AG04449 (cell line): ENCODE data around the gene SLC8A3.

Experiments
- CTCF ChIA-PET: fragments of 350-600 bp; formaldehyde crosslinking; extraction: SDS; loops from one replicate; lab custom pipeline; 2021; ENCODE audit warnings: antibody characterized with exemption; lab: Yijun Ruan, JAX
- POLR2A ChIA-PET: fragments of 400-600, 350-600 bp; formaldehyde crosslinking; extraction: SDS; loops from one replicate; lab custom pipeline; 2020; ENCODE audit warnings: antibody characterized with exemption, inconsistent platforms; lab: Yijun Ruan, JAX
- DNase-seq: peaks from one replicate; pipeline ENCODE4 v3.0.0-alpha.2; 2010; ENCODE audit warnings: low read depth, low spot score
- H3K4me3 ChIP-seq: 2 replicates; pipeline ENCODE4 v1.5.1; 2011; ENCODE audit warnings: low read depth, mild to moderate bottlenecking, control low read depth, low read length
- TF ChIP-seq, protein P1 (sequence below): IDR thresholded peaks from one replicate; pipeline ENCODE4 v1.5.1; 2011; ENCODE audit warnings: mild to moderate bottlenecking, moderate library complexity, low read length, control low read depth, inconsistent platforms; ENCODE audit not compliant: insufficient read depth; ENCODE audit errors: missing control alignments

Gene SLC8A3

DNA sequence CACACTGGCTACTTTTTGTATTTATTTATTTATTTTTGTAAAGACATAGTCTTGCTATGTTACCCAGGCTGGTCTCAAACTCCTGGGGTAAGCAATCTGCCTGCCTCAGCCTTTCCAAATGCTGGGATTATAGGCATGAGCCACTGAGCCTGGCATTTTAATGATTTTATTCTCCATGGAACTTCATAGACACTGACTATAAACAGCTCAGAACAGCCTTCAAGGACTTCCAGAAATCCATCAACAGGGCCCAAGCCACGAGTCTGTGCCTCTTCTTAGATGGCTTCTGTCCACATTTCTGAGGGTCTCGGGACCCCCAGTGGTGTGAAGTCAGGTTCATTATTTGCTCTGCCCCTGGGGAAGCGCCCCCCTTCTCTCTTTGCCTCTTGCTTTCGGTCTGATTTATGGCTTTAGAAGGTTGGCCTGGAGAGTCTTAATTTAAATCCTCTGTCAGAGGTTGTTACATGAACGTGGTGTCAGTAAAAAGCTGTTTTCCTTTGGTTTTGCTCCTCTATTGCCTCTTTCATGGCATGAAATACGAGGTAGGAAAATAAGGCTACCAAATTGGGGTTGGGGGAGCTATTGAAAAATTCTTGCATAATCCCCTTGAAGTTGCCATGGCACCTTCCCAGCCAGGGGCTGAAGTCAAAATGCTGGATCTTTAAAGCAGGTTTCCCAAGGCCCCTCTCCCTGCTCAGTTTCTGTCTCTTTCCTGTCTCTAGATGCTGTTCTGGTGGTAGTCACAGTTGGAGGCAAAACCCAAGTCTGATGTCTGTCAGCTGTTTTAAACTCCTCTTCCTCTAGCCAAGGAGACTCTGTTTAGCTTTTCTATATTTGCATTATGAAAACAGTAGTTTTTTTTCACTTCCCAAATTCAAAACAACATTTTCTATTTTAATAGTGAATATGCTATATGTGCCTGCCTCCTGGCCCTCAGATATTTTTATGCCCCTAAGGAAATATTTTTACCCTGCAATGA lies 180.2 kb downstream of the SLC8A3 start:
- no peak for DNase-seq
- ChIA-PET CTCF (no interaction called here), POLR2A (no interaction called here)
- TF ChIP-seq, protein P1, sequence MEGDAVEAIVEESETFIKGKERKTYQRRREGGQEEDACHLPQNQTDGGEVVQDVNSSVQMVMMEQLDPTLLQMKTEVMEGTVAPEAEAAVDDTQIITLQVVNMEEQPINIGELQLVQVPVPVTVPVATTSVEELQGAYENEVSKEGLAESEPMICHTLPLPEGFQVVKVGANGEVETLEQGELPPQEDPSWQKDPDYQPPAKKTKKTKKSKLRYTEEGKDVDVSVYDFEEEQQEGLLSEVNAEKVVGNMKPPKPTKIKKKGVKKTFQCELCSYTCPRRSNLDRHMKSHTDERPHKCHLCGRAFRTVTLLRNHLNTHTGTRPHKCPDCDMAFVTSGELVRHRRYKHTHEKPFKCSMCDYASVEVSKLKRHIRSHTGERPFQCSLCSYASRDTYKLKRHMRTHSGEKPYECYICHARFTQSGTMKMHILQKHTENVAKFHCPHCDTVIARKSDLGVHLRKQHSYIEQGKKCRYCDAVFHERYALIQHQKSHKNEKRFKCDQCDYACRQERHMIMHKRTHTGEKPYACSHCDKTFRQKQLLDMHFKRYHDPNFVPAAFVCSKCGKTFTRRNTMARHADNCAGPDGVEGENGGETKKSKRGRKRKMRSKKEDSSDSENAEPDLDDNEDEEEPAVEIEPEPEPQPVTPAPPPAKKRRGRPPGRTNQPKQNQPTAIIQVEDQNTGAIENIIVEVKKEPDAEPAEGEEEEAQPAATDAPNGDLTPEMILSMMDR, result no peak
- H3K4me3 ChIP-seq, result no peak overlapping the region

DNA sequence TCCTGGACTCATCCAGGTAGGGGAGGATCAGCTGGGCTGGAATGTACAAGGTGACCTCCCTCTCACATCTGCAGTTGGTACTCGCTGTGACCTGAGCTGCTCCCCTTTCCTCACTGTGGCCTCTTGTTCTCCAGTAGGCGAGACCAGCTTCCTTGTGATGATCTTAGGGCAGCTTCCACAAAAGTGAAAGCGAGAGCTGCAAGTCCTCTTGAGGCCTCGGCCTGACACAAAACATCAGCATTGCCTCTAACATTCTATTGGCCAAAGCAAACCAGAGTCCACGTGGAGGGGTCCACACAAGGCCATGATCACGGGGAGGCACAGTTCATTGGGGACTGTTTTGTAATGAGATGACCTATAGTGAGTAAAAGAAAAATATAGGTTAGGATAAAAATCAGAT lies 182.1 kb downstream of the SLC8A3 start:
- no peak for DNase-seq
- POLR2A ChIA-PET, result no interaction called here
- CTCF ChIA-PET, result interaction anchor here (0.8 to 0.9 kb wide), 2 partner anchors 21 to 188 kb away, joined by 3 read pairs; no protein-coding TSS in a partner anchor
- H3K4me3 ChIP-seq, result no peak overlapping the region
- TF ChIP-seq, protein P1, result no peak

- TF ChIP-seq, protein P1, result no peak
- DNase-seq, result no peak
- POLR2A ChIA-PET, result no interaction called here
- H3K4me3 ChIP-seq, result no peak overlapping the region
- CTCF ChIA-PET, result no interaction called here
Observed at GRCh38 chr14:70005281-70005805, 183.4 kb downstream of the SLC8A3 start.

DNA sequence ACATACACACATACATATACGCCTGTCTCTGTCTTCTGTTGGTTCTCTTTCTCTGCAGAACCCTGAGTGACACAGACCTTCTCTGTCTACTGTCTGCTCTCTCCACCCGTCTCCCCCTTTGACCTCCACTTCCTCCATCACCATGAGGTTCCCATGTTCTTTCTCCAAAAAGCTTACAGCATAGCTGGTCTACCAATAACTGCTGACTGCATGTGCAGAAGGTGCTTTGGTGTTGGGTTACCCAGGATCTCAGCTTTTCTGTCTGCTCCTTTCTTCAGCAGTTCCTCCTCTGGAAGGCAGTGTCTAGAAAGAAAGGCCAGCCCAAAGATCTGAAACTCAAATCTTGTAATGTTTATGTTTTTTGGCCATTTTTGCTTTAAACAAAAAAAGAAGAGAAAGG lies 184.0 kb downstream of the SLC8A3 start:
- CTCF ChIA-PET, result no interaction called here
- no peak for DNase-seq
- H3K4me3 ChIP-seq, result no peak overlapping the region
- POLR2A ChIA-PET, result no interaction called here
- TF ChIP-seq, protein P1, result no peak

DNA sequence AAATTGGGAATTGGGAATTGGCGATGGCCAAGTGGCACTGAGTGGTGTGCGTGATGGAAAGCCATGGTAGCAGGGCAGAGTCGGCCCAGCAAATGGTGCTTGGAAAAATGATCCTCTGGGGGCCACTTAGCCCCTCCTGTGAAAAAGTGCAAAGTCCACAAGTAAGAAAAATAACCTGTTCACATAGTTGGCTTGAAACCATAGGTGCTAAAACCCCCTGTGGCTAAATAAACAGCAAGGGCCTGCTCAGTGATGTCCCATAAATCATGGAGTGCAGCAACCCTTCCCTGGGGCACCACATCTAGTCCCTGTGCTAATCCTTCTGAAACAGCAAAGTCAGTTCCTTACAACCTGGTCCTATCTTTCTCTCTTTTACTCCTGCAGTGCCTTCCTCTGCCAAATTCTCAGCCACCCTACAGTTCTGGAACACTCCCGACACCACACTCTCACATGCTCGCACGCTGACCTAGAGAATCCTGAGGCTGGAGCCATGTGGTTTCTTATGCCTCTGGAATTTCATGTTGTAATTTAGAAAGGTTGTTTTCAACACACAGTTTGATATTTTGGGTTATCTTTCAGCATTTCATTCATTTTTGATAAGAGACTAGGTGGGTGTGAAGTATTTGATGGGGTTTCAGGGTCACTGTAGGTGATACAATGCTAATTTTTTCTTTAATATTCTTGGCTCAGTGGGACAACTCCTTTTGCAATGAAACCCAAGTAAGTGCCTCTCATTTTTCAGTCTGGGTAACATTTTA lies 186.0 kb downstream of the SLC8A3 start:
- ChIA-PET CTCF (no interaction called here), POLR2A (no interaction called here)
- no peak for DNase-seq
- TF ChIP-seq, protein P1, result no peak
- H3K4me3 ChIP-seq, result no peak overlapping the region

DNA sequence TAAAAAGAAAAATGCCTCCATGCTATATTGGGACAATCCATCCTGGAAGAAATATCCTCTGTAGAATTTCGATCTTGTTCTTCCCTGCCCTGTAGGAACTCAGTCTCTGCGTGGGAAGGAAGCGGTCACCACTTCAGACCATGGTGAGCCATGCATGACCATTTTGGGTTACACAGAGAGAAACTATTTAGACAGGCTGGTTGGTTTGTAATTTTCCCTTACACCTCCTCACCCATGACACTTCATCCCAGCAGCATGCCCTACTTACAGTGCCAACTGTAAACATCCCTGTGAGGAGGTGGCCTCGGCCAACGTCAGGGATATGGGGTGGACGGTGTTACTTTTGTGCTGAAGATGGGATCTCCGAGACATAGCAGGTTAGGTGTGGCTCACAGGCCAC lies 188.2 kb downstream of the SLC8A3 start:
- no peak for DNase-seq
- POLR2A ChIA-PET, result no interaction called here
- no peak overlapping the region for H3K4me3 ChIP-seq
- CTCF ChIA-PET, result no interaction called here
- TF ChIP-seq, protein P1, result no peak
